OCI-LY7 (cell line): ENCODE data around the gene DGLUCY.

Experiments
- EZH2phosphoT487 ChIP-seq: fragments of 200-600 bp; sonication (generic); IDR thresholded peaks from 2 replicates; pipeline ENCODE4 v1.6.1; 2018; ENCODE audit warnings: low read depth, borderline replicate concordance, mild to moderate bottlenecking, mixed run types, antibody characterized with exemption, low read length, moderate library complexity, mixed read lengths
- TF ChIP-seq, protein P1 (sequence below): fragments of 200-600 bp; sonication (generic); conservative IDR thresholded peaks from 2 replicates; pipeline ENCODE4 v1.5.1; 2014; ENCODE audit warnings: mild to moderate bottlenecking, antibody characterized with exemption, low read length, moderate library complexity, mixed read lengths

- TF ChIP-seq, protein P1, sequence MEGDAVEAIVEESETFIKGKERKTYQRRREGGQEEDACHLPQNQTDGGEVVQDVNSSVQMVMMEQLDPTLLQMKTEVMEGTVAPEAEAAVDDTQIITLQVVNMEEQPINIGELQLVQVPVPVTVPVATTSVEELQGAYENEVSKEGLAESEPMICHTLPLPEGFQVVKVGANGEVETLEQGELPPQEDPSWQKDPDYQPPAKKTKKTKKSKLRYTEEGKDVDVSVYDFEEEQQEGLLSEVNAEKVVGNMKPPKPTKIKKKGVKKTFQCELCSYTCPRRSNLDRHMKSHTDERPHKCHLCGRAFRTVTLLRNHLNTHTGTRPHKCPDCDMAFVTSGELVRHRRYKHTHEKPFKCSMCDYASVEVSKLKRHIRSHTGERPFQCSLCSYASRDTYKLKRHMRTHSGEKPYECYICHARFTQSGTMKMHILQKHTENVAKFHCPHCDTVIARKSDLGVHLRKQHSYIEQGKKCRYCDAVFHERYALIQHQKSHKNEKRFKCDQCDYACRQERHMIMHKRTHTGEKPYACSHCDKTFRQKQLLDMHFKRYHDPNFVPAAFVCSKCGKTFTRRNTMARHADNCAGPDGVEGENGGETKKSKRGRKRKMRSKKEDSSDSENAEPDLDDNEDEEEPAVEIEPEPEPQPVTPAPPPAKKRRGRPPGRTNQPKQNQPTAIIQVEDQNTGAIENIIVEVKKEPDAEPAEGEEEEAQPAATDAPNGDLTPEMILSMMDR, result no peak
- TF ChIP-seq EZH2phosphoT487, result no peak
Observed at GRCh38 chr14:91274796-91275195, 160.9 kb downstream of the DGLUCY start.
